Breast epithelium (tissue), 3 donors: ENCODE data around the gene ANXA4.

Experiments
- POLR2A ChIP-seq: fragments of 450-650 bp; IDR thresholded peaks from one replicate; pipeline ENCODE4 v1.6.1; 2016; ENCODE audit warnings: antibody characterized with exemption, mild to moderate bottlenecking, moderate library complexity
- POLR2AphosphoS5 ChIP-seq, 3 donors: sonication (generic); formaldehyde crosslinking; IDR thresholded peaks; one replicate each; pipeline ENCODE4 v1.6.1; 2017; ENCODE audit warnings: antibody characterized with exemption in 3 of 3

DNA sequence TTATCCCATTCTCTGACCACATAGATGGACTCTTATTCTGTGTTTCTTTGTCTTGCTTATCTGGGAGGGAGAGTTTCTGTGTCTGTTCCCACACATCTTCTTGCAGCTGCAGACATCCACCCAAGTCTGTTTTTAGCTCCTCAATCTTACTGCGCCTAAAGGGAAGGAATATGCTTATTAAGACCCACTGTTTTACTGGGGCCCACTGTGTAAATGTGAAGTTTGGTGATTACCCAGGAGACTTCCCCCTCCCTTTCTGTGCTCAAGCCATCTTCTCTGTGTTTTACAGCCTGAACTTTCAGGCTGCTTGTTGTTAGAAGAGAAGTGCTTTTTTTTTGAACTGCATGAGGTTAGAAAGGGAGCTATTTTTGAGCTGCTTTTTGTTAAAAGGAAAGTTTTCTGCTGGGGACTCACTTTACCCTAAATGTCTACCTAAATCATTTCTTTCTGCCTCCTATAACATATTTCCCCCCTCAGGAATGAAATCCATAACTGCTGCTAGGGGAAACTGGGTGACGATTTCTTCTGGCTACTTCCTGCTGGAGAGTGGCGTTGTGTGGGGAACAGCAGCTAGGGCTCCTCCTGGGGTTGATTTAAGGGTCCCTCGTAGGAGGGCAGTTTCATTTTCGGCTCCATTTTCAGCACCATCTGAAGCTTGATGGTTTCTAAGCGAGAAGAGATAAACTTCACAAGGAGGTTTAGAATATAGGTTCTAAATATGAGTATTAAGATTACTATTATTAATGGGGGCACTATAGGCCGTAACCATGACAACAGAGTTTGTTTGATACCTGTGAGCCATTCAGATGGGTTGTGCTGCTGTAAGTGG lies 48.1 kb downstream of the ANXA4 start:
- TF ChIP-seq POLR2A (no peak), POLR2AphosphoS5 (IDR thresholded peaks at IDR 0.05) (no peak)
